ENCODE results near the gene MAPKAP1.

DNA sequence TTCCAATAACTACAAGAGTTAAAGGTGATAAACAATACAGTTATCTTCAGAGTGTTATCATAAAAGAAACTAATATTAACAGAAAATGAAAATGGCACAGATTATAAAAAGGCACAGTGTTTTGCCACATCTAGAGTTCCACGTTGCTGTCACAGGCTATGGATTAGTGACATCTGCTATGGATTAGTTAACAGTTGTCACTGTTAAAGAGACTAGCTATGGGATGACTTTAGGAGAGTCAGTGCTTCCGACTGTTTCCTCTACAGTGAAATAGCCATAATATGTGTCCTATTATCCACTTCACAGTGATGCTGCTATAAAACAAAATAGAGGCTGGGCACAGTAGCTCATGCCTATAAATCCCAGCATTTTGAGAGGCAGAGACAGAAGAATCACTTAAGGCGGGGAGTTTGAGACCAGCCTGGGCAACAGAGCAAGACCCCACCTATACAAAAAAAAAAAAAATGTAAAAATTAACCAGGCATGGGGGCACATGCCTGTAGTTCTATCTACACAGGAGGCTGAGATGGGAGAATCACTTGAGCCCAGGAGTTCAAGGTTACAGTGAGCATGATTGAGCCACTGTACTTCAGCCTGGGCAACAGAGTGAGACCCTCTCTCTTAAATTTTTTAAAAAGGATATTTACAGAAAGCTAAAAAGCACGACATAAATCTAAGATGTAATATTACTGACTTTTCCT, 19.7 kb downstream of the MAPKAP1 start:
- TF ChIP-seq GATA2 (IDR thresholded peaks at IDR 0.05; ENCODE audit: low read depth, low read length) = no peak
- TF ChIP-seq GATA3 (IDR thresholded peaks at IDR 0.05; ENCODE audit: low read depth, low read length) = no peak

Measured in SH-SY5Y (cell line).